Ovary (tissue), 9 donors: ENCODE measurements around the gene SIRT6. TPM values are rescaled to one million over a fixed set of nuclear protein-coding genes. Genes with fewer than 3 reads are reported as not detected.

Experiments used
- DNase-seq, 5 donors: peaks; one replicate each; pipeline ENCODE4 v3.0.0-alpha.2; 2019 to 2020
- H3K27ac ChIP-seq, 2 donors: fragments of 200-600 bp; one replicate each; pipeline versions ENCODE4 v1.5.1 to v1.8.0; 2019 to 2022
- H3K27me3 ChIP-seq: fragments of 200-600 bp; one replicate; pipeline ENCODE4 v1.8.0; 2022
- H3K36me3 ChIP-seq: fragments of 200-600 bp; sonication (generic); one replicate; pipeline ENCODE4 v1.5.1; 2019
- H3K4me1 ChIP-seq: one replicate; pipeline ENCODE4 v1.8.1; 2013; ENCODE audit warnings: mild to moderate bottlenecking, moderate library complexity; ENCODE audit not compliant: insufficient read depth
- H3K4me3 ChIP-seq: fragments of 200-600 bp; sonication (generic); one replicate; pipeline ENCODE4 v1.5.1; 2017
- H3K9me3 ChIP-seq, 2 donors: fragments of 200-600 bp in 1 of 2; sonication (generic) in 1 of 2; one replicate each; pipeline versions ENCODE4 v1.5.1 to v1.8.1; 2013 to 2019; ENCODE audit warnings: mild to moderate bottlenecking in 1 of 2, moderate library complexity in 1 of 2
- EP300 ChIP-seq: sonication (generic); formaldehyde crosslinking; IDR thresholded peaks from one replicate; pipeline ENCODE4 v1.6.1; 2017; ENCODE audit warnings: antibody characterized with exemption
- POLR2A ChIP-seq: fragments of 450-650 bp; IDR thresholded peaks from one replicate; pipeline ENCODE4 v1.6.1; 2017; ENCODE audit warnings: antibody characterized with exemption, mild to moderate bottlenecking, moderate library complexity
- WGBS, 3 donors: extraction: QIAGEN DNeasy Blood & Tissue Kit in 1 of 3; methylation state at CpG; one replicate each; pipeline versions ENCODE4 v1.1.5 to v1.1.7; 2013 to 2017; 5-methylcytosine and 5-hydroxymethylcytosine counted together
- intact Hi-C, 4 donors: fragments of 100-400 bp; cut with DNase I; formaldehyde crosslinking; loops; one replicate each; pipeline versions ENCODE4 v1.11.0 to v1.15.1; 2022 to 2023
- polyA plus RNA-seq, 2 donors: library from polyadenylated mRNA; stranded (reverse); fragments of 200-250 nt in 1 of 2; fragments of 350-450 nt in 1 of 2; fragmentation: Illumina TruSeq in 1 of 2; extraction: RNeasy Lipid Tissue Mini Kit (QIAGEN cat#74804) in 1 of 2; gene quantifications; one replicate each; pipeline ENCODE4 v1.2.3, GENCODE V29; 2013 to 2014
- total RNA-seq, 7 donors: library from RNA; depleted of rRNA in 2 of 7; stranded (reverse); fragments of >200 nt in 2 of 7; fragmentation: NEBNext Ultra II Directional in 3 of 7; extraction: Animal tissue kit (Norgen Biotek cat#: 25700) in 3 of 7; gene quantifications; one replicate each; pipeline versions ENCODE4 v1.1.0 to v1.2.4, GENCODE V29; 2016 to 2023
- TF ChIP-seq, protein P1 (sequence below), 3 donors: fragments of 450-650 bp in 2 of 3; fragments of 200-600 bp in 1 of 3; IDR thresholded peaks; one replicate each; pipeline versions ENCODE4 v1.5.1 to v1.8.0; 2016 to 2022; ENCODE audit warnings: antibody characterized with exemption in 3 of 3, mild to moderate bottlenecking in 1 of 3
- donor health status: DM: no; HTN: no; CAD: no; lungs with moderate emphysema.
- donor health status: DM: no; HTN: no; CAD: no.
- donor health status: Bipolar disorder and iron deficiency.
- donor health status: DM: yes; HTN: yes; CAD: no.
- donor health status: DM: no; HTN: no; CAD: no.
- donor health status: DM: yes; HTN: yes; CAD: no.

SIRT6 gene
- total and polyA plus RNA-seq, 9 donors = 0.32 to 19.9 (median 16.5) TPM

DNA sequence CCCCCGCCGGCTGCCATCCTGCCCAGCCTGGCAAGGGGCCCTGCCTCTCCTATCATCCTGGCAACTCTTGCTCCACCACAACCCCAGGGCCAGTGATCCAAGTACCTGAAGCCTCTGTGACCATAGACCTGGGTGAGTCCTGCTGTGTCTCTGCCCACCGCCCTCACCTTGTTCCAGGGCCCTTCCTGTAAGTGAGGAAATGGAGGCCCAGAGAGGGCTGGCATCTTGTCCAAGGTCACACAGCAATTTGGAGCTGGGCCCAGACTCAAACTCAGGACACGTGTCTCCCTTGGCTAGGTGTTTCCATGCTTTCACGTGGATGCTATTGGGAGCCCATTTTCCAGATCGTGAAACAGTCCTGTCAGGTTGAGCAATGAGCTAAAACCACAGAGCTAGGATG, 25.2 kb downstream of the SIRT6 start:
- intact Hi-C loops = no loop called here
- H3K9me3 ChIP-seq = no peaks in the 10 kb centered on the region
- no peak for DNase-seq
- TF ChIP-seq, protein P1, sequence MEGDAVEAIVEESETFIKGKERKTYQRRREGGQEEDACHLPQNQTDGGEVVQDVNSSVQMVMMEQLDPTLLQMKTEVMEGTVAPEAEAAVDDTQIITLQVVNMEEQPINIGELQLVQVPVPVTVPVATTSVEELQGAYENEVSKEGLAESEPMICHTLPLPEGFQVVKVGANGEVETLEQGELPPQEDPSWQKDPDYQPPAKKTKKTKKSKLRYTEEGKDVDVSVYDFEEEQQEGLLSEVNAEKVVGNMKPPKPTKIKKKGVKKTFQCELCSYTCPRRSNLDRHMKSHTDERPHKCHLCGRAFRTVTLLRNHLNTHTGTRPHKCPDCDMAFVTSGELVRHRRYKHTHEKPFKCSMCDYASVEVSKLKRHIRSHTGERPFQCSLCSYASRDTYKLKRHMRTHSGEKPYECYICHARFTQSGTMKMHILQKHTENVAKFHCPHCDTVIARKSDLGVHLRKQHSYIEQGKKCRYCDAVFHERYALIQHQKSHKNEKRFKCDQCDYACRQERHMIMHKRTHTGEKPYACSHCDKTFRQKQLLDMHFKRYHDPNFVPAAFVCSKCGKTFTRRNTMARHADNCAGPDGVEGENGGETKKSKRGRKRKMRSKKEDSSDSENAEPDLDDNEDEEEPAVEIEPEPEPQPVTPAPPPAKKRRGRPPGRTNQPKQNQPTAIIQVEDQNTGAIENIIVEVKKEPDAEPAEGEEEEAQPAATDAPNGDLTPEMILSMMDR (IDR thresholded peaks at IDR 0.05) = no peak
- no peak overlapping the region for H3K4me3 ChIP-seq
- no peaks in the 10 kb centered on the region for H3K27me3 ChIP-seq
- no peak overlapping the region for H3K27ac ChIP-seq
- WGBS, 3 donors = 38 to 47% (median 43%) methylated on average over 6 of the region's 6 CpGs
- no peaks in the 10 kb centered on the region for H3K36me3 ChIP-seq
- no peaks in the 10 kb centered on the region for H3K4me1 ChIP-seq

DNA sequence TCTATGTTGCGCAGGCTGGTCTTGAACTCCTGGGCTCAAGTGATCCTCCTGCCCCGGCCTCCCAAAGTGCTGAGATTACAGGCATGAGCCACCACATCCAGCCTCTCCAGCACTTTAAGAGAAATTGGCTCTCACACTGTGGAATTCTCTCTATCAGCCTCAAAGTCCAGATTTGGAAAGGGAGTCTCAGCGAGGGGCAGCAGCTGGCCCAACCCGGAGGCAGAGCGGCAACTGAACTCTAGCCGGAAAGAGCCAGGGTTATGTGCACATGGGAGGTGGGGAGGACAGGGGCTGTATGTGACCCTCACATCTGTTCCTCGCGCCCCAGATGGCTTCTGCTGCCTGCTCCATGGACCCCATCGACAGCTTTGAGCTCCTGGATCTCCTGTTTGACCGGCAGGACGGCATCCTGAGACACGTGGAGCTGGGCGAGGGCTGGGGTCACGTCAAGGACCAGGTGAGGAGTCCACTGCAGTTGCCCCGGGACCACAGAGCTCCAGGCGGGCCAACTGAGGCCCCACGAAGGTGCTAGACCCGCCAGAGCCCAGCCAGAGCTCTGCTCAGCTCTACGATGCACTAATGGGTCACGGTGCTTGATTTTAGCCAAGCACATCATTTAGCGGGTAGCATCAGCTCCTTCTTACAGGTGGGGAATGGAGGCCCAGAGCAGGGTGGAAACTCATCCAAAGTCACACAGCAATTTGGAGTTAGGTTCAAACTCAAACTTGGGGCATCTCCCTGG, 27.6 kb downstream of the SIRT6 start:
- DNase-seq = no peak
- Histone ChIP-seq H3K27me3 (no peaks in the 10 kb centered on the region), H3K9me3 (no peaks in the 10 kb centered on the region), H3K4me1 (no peaks in the 10 kb centered on the region), H3K4me3 (no peak overlapping the region), H3K27ac (no peak overlapping the region), H3K36me3 (no peaks in the 10 kb centered on the region)
- 53 to 65% (median 55%) methylated on average over 21 of the region's 21 CpGs for WGBS, 3 donors
- intact Hi-C loops = no loop called here
- TF ChIP-seq EP300 = no peak
- no peak for TF ChIP-seq POLR2A
- TF ChIP-seq, protein P1 (IDR thresholded peaks at IDR 0.05) = no peak

DNA sequence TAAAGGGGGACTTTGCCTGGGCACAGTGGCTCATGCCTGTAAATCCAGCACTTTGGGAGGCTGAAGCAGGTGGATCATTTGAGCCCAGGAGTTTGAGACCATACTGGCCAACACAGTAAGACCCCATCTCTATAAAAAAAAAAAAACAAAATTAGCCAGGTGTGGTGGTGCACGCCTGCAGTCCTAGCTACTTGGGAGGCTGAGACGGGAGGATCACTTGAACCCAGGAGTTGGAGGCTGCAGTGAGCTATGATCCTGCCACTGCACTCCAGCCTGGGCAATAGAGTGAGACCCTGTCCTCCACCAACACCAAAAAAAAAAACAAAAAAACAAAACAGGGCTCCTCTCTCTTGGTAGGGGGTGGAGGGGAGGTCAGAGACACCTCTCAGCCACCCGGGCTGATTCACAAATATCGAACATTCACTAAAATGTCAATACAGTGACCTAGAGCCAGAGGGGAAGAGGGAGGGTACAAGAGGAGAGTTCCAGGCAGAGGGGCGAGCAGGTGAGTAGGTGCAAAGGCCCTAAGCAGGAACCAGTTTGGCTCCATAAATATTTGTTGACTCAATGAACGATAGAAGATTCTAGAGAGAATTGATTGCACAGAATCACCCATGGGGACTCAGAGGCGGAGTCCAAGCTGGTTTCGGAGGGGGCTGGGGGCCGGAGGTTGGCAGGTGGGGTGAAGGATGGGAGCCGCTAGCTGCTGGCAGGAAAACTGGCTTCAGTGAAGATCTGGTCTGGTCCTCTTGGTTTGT, 29.9 kb downstream of the SIRT6 start:
- Histone ChIP-seq H3K4me1 (no peaks in the 10 kb centered on the region), H3K36me3 (no peaks in the 10 kb centered on the region), H3K27me3 (no peaks in the 10 kb centered on the region), H3K9me3 (no peaks in the 10 kb centered on the region), H3K4me3 (no peak overlapping the region), H3K27ac (no peak overlapping the region)
- no peak for TF ChIP-seq EP300
- TF ChIP-seq, protein P1 (IDR thresholded peaks at IDR 0.05) = no peak
- no peak for TF ChIP-seq POLR2A
- intact Hi-C loops = no loop called here
- WGBS, 3 donors = 61 to 72% (median 63%) methylated on average over 10 of the region's 10 CpGs
- no peak for DNase-seq

DNA sequence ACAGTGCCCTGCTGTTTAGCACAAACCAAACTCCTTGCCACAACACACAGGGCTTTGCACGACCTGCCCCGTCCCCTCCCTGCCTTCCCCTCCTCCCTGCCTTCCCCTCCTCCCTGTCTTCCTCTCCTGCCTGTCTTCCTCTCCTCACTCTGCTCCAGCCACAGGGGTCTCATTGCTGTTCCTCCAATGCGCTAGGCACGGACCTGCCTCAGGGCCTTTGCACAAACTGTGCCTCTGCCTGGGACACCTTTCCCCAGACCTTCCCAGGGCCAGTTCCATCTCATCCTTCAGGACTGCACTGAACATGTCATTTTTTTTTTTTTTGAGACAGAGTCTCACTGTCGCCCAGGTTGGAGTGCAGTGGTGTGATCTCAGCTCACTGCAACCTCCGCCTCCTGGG, 30.7 kb downstream of the SIRT6 start:
- no peaks in the 10 kb centered on the region for H3K36me3 ChIP-seq
- WGBS, 3 donors = 63 to 69% (median 69%) methylated on average over 6 of the region's 6 CpGs
- H3K4me3 ChIP-seq = no peak overlapping the region
- H3K27ac ChIP-seq = no peak overlapping the region
- intact Hi-C loops = no loop called here
- no peak for DNase-seq
- H3K4me1 ChIP-seq = no peaks in the 10 kb centered on the region
- no peaks in the 10 kb centered on the region for H3K9me3 ChIP-seq
- no peaks in the 10 kb centered on the region for H3K27me3 ChIP-seq
- TF ChIP-seq POLR2A (no peak), EP300 (no peak)
- TF ChIP-seq, protein P1 (IDR thresholded peaks at IDR 0.05) = no peak
